Measurements from ENCODE around the gene AKAP17A.

Gene AKAP17A

GRCh38 chrX:1587161-1587560, 4.2 kb upstream of the AKAP17A start:
- no peak overlapping the region for H3K4me3 ChIP-seq (ENCODE audit: low read length)

GRCh38 chrX:1589356-1590130, 1.9 kb upstream of the AKAP17A start:
- no peak overlapping the region for H3K4me3 ChIP-seq (ENCODE audit: low read length)
- no peak for DNase-seq (ENCODE audit: low read depth)
- TF ChIP-seq, protein P1, sequence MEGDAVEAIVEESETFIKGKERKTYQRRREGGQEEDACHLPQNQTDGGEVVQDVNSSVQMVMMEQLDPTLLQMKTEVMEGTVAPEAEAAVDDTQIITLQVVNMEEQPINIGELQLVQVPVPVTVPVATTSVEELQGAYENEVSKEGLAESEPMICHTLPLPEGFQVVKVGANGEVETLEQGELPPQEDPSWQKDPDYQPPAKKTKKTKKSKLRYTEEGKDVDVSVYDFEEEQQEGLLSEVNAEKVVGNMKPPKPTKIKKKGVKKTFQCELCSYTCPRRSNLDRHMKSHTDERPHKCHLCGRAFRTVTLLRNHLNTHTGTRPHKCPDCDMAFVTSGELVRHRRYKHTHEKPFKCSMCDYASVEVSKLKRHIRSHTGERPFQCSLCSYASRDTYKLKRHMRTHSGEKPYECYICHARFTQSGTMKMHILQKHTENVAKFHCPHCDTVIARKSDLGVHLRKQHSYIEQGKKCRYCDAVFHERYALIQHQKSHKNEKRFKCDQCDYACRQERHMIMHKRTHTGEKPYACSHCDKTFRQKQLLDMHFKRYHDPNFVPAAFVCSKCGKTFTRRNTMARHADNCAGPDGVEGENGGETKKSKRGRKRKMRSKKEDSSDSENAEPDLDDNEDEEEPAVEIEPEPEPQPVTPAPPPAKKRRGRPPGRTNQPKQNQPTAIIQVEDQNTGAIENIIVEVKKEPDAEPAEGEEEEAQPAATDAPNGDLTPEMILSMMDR (IDR thresholded peaks at IDR 0.05; ENCODE audit: insufficient read depth, low read depth, low read length, missing control alignments): no peak

More at GRCh38 chrX:1587161-1587560, 4.2 kb upstream of the AKAP17A start:
- TF ChIP-seq, protein P1 (IDR thresholded peaks at IDR 0.05; ENCODE audit: insufficient read depth, low read depth, low read length, missing control alignments): no peak
- no peak for DNase-seq (ENCODE audit: low read depth)

DNA sequence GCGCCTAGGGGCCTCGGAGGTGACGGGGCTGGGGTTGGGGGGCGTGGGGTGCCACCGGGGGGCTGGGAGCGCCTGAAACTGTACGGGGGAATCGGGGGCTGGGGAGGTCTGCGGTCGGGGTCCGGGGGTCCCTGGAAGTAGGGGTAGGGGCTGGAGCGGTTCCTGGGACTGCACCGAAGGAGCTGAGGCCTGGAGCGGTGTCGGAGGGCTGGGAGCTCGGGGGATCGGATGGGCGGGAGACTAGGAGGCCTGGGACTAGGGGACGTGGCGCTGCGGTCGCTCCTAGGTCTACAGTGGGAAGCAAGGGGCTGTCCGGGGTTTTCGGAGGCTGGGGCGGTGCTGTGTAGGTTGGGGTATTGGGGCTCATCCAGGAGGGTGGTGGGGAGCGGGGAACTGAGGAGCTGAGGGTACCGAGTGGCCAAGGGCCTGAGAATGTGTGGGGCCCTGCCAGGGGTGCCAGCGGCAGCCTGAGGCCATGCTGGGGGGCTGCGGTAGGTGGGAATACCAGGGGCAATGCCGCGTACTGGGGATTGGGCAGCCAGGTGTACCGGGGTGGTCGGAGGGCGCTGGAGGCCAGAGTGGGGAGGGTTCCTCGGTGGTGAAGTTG, 562 bp downstream of the AKAP17A start:
- peak; percentile 13 for DNase-seq (ENCODE audit: low read depth)
- TF ChIP-seq, protein P1 (IDR thresholded peaks at IDR 0.05; ENCODE audit: insufficient read depth, low read depth, low read length, missing control alignments): no peak
- peak overlapping the region; percentile 75 for H3K4me3 ChIP-seq (ENCODE audit: low read length)

DNA sequence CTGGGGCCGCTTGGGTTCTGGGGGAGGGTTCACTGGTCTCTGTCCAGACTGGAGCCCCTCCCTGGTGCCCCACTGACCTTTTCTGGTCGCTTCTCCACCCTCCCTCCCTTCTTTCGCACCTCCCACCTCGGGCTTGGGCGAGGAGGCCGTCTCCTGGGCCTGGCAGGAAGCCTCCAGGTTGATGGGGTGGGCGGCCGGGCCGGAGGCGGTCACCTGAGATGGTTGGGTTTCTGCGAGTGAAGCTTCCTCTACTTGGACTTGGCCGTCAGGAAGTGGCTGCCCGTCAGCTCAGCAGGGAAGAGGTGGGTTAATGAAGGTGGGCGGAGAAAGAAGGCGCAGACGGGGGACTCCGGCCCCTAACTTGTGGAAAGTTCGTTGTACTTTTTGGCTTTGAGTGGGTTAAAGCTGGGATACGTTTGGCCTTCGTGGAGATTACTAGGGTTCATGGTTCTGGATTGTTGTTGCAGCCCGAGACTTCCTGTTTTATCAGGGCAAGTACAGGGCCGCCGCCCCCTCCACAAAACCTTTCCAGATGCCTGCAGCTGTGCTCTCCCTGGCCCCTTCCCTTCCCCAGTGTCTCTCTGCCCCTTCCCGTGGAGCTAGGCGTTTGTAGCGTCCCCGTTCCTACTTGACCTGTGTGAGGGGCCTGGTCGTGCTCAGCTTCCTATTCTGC, 1.2 kb downstream of the AKAP17A start:
- H3K4me3 ChIP-seq (ENCODE audit: low read length): peak overlapping the region; percentile 75
- TF ChIP-seq, protein P1 (IDR thresholded peaks at IDR 0.05; ENCODE audit: insufficient read depth, low read depth, low read length, missing control alignments): no peak
- peak; percentile 36 for DNase-seq (ENCODE audit: low read depth)

DNA sequence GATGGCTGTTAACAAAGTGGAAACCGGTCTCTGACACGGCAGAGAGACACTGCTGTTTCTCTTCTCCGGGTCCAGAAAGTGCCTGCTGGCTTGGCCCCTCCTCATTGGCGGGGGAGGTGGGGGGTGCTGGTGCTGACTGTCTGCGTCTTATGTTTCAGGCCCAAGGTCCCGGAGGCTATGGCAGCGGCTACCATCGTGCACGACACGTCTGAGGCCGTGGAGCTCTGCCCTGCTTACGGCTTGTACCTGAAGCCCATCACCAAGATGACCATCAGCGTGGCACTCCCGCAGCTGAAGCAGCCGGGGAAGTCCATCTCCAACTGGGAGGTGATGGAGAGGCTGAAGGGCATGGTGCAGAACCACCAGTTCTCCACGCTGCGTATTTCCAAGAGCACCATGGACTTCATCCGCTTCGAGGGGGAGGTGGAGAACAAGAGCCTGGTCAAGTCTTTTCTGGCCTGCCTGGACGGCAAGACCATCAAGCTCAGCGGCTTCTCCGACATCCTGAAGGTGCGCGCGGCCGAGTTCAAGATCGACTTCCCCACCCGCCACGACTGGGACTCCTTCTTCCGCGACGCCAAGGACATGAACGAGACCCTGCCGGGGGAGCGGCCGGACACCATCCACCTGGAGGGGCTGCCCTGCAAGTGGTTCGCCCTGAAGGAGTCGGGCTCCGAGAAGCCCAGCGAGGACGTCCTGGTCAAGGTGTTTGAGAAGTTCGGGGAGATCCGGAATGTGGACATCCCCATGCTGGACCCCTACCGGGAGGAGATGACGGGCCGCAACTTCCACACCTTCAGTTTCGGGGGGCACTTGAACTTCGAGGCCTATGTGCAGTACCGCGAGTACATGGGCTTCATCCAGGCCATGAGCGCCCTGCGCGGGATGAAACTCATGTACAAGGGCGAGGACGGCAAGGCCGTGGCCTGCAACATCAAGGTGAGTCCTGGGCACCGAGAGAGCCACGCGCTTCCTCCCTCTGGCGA, 2.2 kb downstream of the AKAP17A start:
- no peak for DNase-seq (ENCODE audit: low read depth)
- TF ChIP-seq, protein P1 (IDR thresholded peaks at IDR 0.05; ENCODE audit: insufficient read depth, low read depth, low read length, missing control alignments): no peak
- peak overlapping the region; percentile 75 for H3K4me3 ChIP-seq (ENCODE audit: low read length)

DNA sequence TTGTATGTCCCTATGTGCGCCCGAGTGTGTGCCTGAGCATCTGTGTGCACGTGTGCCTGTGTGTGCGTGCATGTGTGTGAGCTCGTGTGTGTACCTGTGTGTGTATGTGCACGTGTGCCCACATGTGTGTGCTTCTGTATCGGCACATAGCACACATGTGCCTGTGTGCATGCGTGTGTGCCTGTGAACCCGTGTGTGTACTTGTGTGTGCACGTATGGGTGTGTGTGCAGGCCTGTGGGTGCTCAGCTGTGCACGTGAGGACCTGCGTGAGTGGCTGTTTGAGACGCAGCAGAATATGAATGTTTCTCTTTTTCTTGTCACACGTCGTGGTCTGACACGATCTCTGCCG, 4.3 kb downstream of the AKAP17A start:
- no peak for DNase-seq (ENCODE audit: low read depth)
- TF ChIP-seq, protein P1 (IDR thresholded peaks at IDR 0.05; ENCODE audit: insufficient read depth, low read depth, low read length, missing control alignments): no peak
- no peak overlapping the region for H3K4me3 ChIP-seq (ENCODE audit: low read length)
